Vagina (tissue), 2 donors: ENCODE data around the gene PDE7B. TPM values are rescaled to one million over a fixed set of nuclear protein-coding genes. Genes with fewer than 3 reads are reported as not detected.

Experiments
- DNase-seq, 2 donors: peaks; one replicate each; pipeline ENCODE4 v3.0.0-alpha.2; 2017; ENCODE audit errors: extremely low spot score in 2 of 2
- H3K27ac ChIP-seq: fragments of 200-600 bp; sonication (generic); one replicate; pipeline ENCODE4 v1.5.1; 2019
- H3K27me3 ChIP-seq: fragments of 200-600 bp; sonication (generic); one replicate; pipeline ENCODE4 v1.5.1; 2019
- H3K36me3 ChIP-seq, 2 donors: fragments of 200-600 bp; sonication (generic); one replicate each; pipeline ENCODE4 v1.5.1; 2017 to 2019
- H3K4me1 ChIP-seq: fragments of 200-600 bp; sonication (generic); one replicate; pipeline ENCODE4 v1.5.1; 2019
- H3K4me3 ChIP-seq, 2 donors: fragments of 200-600 bp; sonication (generic); 1 replicate in 1 of 2; 2 replicates in 1 of 2; pipeline ENCODE4 v1.5.1; 2016 to 2019
- H3K9me3 ChIP-seq: fragments of 200-600 bp; sonication (generic); one replicate; pipeline ENCODE4 v1.5.1; 2019
- POLR2A ChIP-seq, 2 donors: fragments of 450-650 bp; IDR thresholded peaks; one replicate each; pipeline ENCODE4 v1.6.1; 2017; ENCODE audit warnings: antibody characterized with exemption in 2 of 2, mild to moderate bottlenecking in 2 of 2, moderate library complexity in 2 of 2
- POLR2AphosphoS5 ChIP-seq, 2 donors: sonication (generic); formaldehyde crosslinking; IDR thresholded peaks; one replicate each; pipeline ENCODE4 v1.9.0; 2017; ENCODE audit warnings: antibody characterized with exemption in 2 of 2, mild to moderate bottlenecking in 2 of 2, low read depth in 1 of 2; ENCODE audit not compliant: insufficient read depth in 1 of 2
- intact Hi-C: fragments of 100-400 bp; cut with DNase I; formaldehyde crosslinking; loops from one replicate; pipeline ENCODE4 v1.15.1; 2023
- total RNA-seq: library from RNA; depleted of rRNA; stranded (reverse); fragments of >200 nt; gene quantifications from one replicate; pipeline ENCODE4 v1.2.3, GENCODE V29; 2016
- TF ChIP-seq, protein P1 (sequence below), 3 experiments: fragments of 450-650 bp in 2 of 3; fragments of 200-600 bp in 1 of 3; sonication (generic) in 1 of 3; IDR thresholded peaks; one replicate each; pipeline ENCODE4 v1.5.1; 2017 to 2019; ENCODE audit warnings: antibody characterized with exemption in 3 of 3, mild to moderate bottlenecking in 2 of 3, moderate library complexity in 2 of 3

The PDE7B gene
- total RNA-seq, 1 donor from 2014 or later, result 6.9 TPM

DNA sequence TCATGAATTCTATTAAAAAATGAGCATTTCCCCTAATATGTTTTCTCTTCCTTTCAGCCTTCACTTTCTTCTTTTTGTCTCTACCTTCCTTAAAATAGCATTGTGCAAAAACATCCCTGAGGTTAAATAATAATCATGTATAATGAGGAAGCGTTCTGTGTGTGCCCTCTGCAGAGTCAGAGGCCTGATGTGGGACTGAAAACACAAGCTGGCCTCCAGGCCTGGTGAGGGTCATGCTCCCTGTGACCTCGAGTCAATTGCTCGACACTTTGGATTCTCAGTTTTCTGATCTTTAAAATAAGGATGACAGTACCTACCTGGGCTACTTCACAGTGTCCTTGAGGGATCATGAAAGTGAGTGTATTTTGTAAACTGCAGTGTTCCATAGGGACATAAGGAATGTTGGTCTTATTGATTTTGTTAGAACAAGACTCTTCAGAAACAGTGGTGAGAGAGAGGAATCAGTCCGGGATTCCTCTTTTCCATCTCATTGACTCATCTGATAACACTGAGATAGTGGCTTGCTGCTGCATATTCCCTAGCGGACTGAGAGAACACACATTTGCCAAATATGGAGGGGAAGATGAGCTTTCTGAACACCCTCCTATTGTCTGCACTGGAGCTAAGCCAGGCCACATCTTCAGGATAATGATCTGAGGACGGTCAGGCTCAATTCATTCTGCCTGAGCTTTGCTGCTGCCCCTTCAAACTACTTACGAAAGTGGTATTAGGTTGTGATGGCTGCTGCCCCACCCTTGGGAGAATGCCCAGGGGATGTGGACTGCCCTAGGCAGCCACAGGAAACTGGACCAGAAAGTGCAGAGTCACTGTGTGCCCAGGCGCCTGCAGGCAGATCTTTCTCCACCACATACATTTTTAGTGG is 39.6 kb upstream of the PDE7B start:
- no peak overlapping the region for H3K27ac ChIP-seq
- H3K4me1 ChIP-seq, result no peaks in the 10 kb centered on the region
- no peaks in the 10 kb centered on the region for H3K27me3 ChIP-seq
- TF ChIP-seq, protein P1, sequence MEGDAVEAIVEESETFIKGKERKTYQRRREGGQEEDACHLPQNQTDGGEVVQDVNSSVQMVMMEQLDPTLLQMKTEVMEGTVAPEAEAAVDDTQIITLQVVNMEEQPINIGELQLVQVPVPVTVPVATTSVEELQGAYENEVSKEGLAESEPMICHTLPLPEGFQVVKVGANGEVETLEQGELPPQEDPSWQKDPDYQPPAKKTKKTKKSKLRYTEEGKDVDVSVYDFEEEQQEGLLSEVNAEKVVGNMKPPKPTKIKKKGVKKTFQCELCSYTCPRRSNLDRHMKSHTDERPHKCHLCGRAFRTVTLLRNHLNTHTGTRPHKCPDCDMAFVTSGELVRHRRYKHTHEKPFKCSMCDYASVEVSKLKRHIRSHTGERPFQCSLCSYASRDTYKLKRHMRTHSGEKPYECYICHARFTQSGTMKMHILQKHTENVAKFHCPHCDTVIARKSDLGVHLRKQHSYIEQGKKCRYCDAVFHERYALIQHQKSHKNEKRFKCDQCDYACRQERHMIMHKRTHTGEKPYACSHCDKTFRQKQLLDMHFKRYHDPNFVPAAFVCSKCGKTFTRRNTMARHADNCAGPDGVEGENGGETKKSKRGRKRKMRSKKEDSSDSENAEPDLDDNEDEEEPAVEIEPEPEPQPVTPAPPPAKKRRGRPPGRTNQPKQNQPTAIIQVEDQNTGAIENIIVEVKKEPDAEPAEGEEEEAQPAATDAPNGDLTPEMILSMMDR (IDR thresholded peaks at IDR 0.05), result no peak
- no peak for TF ChIP-seq POLR2AphosphoS5 (IDR thresholded peaks at IDR 0.05; ENCODE audit: insufficient read depth in 1 of 2, low read depth in 1 of 2)
- TF ChIP-seq POLR2A (IDR thresholded peaks at IDR 0.05), result no peak
- DNase-seq, result no peak
- intact Hi-C loops, result no loop called here
- H3K4me3 ChIP-seq, result no peak overlapping the region
- H3K36me3 ChIP-seq, result no peaks in the 10 kb centered on the region
- no peaks in the 10 kb centered on the region for H3K9me3 ChIP-seq

DNA sequence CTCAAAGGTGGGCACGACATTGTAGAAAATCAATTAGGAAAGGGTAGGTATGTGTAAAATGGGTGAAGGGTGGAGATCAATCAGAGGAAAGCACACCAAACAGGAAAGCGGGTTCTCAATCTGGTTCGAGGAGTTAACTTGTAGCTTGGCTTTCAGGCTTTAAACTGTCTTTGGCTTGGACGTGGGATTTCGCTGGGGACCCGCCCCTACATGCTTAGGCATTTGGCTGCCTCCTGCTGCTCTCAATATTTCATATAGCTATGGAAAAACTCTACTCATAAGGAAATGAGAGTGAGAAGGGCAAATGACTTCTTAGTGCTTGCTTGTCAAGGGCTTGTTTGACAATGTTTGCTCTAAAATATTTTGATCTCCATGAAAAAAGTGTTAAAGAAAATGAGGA is 38.1 kb upstream of the PDE7B start:
- H3K4me3 ChIP-seq, result no peak overlapping the region
- H3K9me3 ChIP-seq, result no peaks in the 10 kb centered on the region
- intact Hi-C loops, result no loop called here
- no peaks in the 10 kb centered on the region for H3K27me3 ChIP-seq
- H3K4me1 ChIP-seq, result no peaks in the 10 kb centered on the region
- no peak for DNase-seq
- H3K36me3 ChIP-seq, result no peaks in the 10 kb centered on the region
- TF ChIP-seq POLR2A (IDR thresholded peaks at IDR 0.05), result no peak
- TF ChIP-seq, protein P1 (IDR thresholded peaks at IDR 0.05), result no peak
- no peak for TF ChIP-seq POLR2AphosphoS5 (IDR thresholded peaks at IDR 0.05; ENCODE audit: insufficient read depth in 1 of 2, low read depth in 1 of 2)
- H3K27ac ChIP-seq, result no peak overlapping the region

DNA sequence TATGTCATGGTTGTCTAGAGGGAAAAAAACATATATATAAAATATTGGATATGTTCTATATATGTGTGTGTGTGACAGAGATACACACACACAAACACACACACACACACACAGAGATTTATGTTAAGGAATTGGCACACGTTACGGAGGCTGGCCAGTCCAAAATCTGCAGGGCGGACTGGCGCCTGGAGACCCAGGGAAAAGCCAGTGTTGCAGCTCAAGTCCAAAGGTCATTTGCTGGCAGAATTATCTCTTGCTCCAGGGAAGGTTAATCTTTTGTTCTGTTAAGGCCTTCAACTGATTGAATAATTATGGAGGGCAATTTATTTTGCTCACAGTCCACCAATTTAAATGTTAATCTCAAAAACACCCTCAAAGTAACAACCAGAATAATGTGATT is 37.5 kb upstream of the PDE7B start:
- Histone ChIP-seq H3K9me3 (no peaks in the 10 kb centered on the region), H3K27ac (no peak overlapping the region), H3K27me3 (no peaks in the 10 kb centered on the region), H3K36me3 (no peaks in the 10 kb centered on the region), H3K4me1 (no peaks in the 10 kb centered on the region), H3K4me3 (no peak overlapping the region)
- no peak for TF ChIP-seq POLR2AphosphoS5 (IDR thresholded peaks at IDR 0.05; ENCODE audit: insufficient read depth in 1 of 2, low read depth in 1 of 2)
- TF ChIP-seq, protein P1 (IDR thresholded peaks at IDR 0.05), result no peak
- no peak for TF ChIP-seq POLR2A (IDR thresholded peaks at IDR 0.05)
- no peak for DNase-seq
- intact Hi-C loops, result no loop called here

DNA sequence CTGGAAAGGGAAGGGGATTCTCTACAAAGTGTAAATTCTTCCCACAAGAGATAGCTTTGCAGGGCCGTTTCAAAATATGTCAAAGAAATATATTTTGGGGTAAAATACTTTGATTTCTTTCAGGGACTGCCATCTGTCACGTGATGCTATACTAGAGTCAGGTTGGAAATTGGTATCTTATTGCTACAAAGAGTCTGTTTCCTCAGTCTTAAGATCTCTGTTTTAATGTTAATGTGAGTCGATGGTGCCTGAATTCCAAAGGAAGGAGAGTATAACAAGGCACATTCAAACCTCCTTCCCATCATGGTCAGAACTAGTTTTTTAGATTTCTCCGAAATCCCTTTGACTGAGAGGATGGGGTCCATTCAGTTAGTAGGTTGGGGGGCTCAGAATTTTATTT is 36.3 kb upstream of the PDE7B start:
- TF ChIP-seq, protein P1 (IDR thresholded peaks at IDR 0.05), result no peak
- TF ChIP-seq POLR2A (IDR thresholded peaks at IDR 0.05) (no peak), POLR2AphosphoS5 (IDR thresholded peaks at IDR 0.05; ENCODE audit: insufficient read depth in 1 of 2, low read depth in 1 of 2) (no peak)
- Histone ChIP-seq H3K9me3 (no peaks in the 10 kb centered on the region), H3K36me3 (no peaks in the 10 kb centered on the region), H3K4me3 (no peak overlapping the region), H3K4me1 (no peaks in the 10 kb centered on the region), H3K27me3 (no peaks in the 10 kb centered on the region), H3K27ac (no peak overlapping the region)
- intact Hi-C loops, result no loop called here
- no peak for DNase-seq

DNA sequence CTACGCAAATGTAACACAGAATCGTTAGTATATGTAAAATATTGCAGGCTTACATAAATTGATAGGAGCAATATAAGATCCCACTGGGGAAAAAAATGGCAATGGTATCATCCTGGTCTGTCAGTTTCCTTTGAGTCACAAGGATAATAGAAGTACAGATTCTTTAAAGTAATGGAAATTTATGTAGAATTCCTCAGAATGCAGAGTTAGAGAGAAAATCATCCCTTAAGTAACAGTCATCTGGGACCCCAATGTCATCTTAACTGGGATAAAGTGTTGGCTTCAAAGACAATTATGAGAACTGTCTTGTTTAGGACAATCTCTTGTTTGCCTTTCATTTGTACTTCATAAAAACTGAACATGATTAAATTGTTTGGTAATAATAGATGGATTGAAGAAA is 34.5 kb upstream of the PDE7B start:
- no peaks in the 10 kb centered on the region for H3K4me1 ChIP-seq
- no peaks in the 10 kb centered on the region for H3K27me3 ChIP-seq
- intact Hi-C loops, result no loop called here
- no peak overlapping the region for H3K4me3 ChIP-seq
- no peak overlapping the region for H3K27ac ChIP-seq
- no peaks in the 10 kb centered on the region for H3K36me3 ChIP-seq
- no peak for DNase-seq
- TF ChIP-seq POLR2AphosphoS5 (IDR thresholded peaks at IDR 0.05; ENCODE audit: insufficient read depth in 1 of 2, low read depth in 1 of 2) (no peak), POLR2A (IDR thresholded peaks at IDR 0.05) (no peak)
- TF ChIP-seq, protein P1 (IDR thresholded peaks at IDR 0.05), result no peak
- no peaks in the 10 kb centered on the region for H3K9me3 ChIP-seq
